SU-DHL-6 (cell line): Measurements from ENCODE around the gene ERBB4.

Experiments used
- H2AFZ ChIP-seq: fragments of 200-600 bp; sonication (generic); 2 replicates; pipeline ENCODE4 v1.6.1; 2014; ENCODE audit warnings: low read depth, mild to moderate bottlenecking, moderate library complexity, mixed read lengths, antibody characterized with exemption, low read length; ENCODE audit not compliant: severe bottlenecking
- H3F3A ChIP-seq: fragments of 200-600 bp; shearing (Covaris generic); 2 replicates; pipeline ENCODE4 v1.6.0; 2016; ENCODE audit warnings: antibody characterized with exemption, mild to moderate bottlenecking; ENCODE audit not compliant: insufficient read depth
- H3K27ac ChIP-seq: fragments of 200-600 bp; sonication (generic); 2 replicates; pipeline ENCODE4 v1.5.1; 2016; ENCODE audit warnings: low read depth, mild to moderate bottlenecking, low read length, moderate library complexity, mixed read lengths
- H3K27me3 ChIP-seq: fragments of 200-600 bp; sonication (generic), shearing (Covaris generic); 2 replicates; pipeline ENCODE4 v1.6.0; 2014; ENCODE audit warnings: mild to moderate bottlenecking, low read length
- H3K36me3 ChIP-seq: fragments of 200-600 bp; sonication (generic); 2 replicates; pipeline ENCODE4 v1.6.1; 2014; ENCODE audit warnings: mild to moderate bottlenecking, low read length, mixed read lengths
- H3K4me2 ChIP-seq: fragments of 300-600, 200-600 bp; shearing (Covaris generic), sonication (generic); 2 replicates; pipeline ENCODE4 v1.6.0; 2014; ENCODE audit warnings: low read length, low read depth, mild to moderate bottlenecking; ENCODE audit not compliant: poor library complexity, severe bottlenecking
- H3K4me3 ChIP-seq: fragments of 200-600 bp; sonication (generic); 2 replicates; pipeline ENCODE4 v1.5.1; 2014; ENCODE audit warnings: antibody characterized with exemption, low read length, mild to moderate bottlenecking, mixed read lengths; ENCODE audit not compliant: insufficient read depth, poor library complexity, severe bottlenecking
- H3K79me2 ChIP-seq: fragments of 200-600 bp; sonication (generic); 2 replicates; pipeline ENCODE4 v1.6.1; 2014; ENCODE audit warnings: mild to moderate bottlenecking, low read length, moderate library complexity; ENCODE audit not compliant: insufficient read depth
- H3K9ac ChIP-seq: fragments of 200-600 bp; sonication (generic); 2 replicates; pipeline ENCODE4 v1.7.0; 2014; ENCODE audit warnings: mild to moderate bottlenecking, low read length
- H3K9me2 ChIP-seq: fragments of 200-600 bp; sonication (generic); replicated peaks from 2 replicates; pipeline ENCODE4 v1.6.1; 2014; ENCODE audit warnings: low read length; ENCODE audit not compliant: insufficient read depth
- H3K9me3 ChIP-seq: fragments of 200-600 bp; sonication (generic); 2 replicates; pipeline ENCODE4 v1.6.1; 2014; ENCODE audit warnings: low read length, mixed read lengths; ENCODE audit not compliant: insufficient read depth
- H4K20me1 ChIP-seq: fragments of 200-600 bp; sonication (generic); 2 replicates; pipeline ENCODE4 v1.6.1; 2014; ENCODE audit warnings: low read depth, mild to moderate bottlenecking, antibody characterized with exemption, low read length, moderate library complexity, mixed read lengths
- EZH2phosphoT487 ChIP-seq: fragments of 200-600 bp; sonication (generic), shearing (Covaris generic); conservative IDR thresholded peaks from 2 replicates; pipeline ENCODE4 v1.6.1; 2018; ENCODE audit warnings: mild to moderate bottlenecking, antibody characterized with exemption, low read length, moderate library complexity, mixed read lengths
- TF ChIP-seq, protein P1 (sequence below): fragments of 200-600 bp; sonication (generic); IDR thresholded peaks from one replicate; pipeline ENCODE4 v1.5.1; 2017; ENCODE audit warnings: antibody characterized with exemption, mild to moderate bottlenecking, low read length, moderate library complexity; ENCODE audit not compliant: insufficient read depth, poor library complexity, severe bottlenecking

ERBB4 gene

DNA sequence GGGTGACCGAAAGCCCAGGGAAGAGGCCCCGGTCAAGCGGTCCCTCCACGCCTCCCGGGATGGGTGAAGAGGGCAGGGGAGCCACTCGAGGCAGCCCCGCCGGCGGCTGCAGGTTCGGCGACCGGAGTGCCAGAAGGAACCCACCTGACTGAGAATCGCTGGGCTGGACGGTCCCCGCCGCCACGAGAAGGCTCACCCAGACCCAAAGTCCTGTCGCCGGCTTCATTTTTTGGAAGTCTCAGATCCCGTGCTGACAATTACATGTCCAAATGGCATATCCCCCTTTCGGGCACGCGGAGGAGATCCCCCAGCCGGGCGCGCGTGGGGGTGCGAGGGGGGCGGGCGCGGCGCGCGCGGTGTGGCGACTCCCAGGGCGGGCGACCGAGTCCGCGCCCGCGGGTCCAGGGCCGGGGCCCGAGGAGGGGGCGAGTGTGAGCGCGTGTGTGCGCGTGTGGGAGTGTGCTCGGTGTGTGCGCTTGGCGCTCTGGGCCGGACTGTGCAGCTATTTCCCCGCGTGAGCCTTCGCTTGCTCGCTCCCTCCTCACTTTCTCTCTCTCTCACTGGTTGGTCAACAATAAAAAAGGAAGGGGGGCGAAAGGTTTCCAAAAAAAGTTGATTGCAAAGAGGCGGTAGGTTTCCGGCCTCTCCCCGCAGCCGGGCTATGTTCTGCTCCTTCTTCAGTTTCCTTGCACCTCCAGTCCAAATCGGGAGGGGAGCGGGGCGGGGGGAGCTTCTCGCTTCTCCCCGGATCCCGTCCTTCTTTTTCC is at the start of gene ERBB4:
Gene ERBB4, minus strand, starts transcription at position 498 of the 767 bp plus-strand sequence. Its CDS starts 272 bp downstream, at position 226.
- no peaks in the 10 kb centered on the region for H3K27me3 ChIP-seq
- H2AFZ ChIP-seq: no peak within 1 kb of the TSS

DNA sequence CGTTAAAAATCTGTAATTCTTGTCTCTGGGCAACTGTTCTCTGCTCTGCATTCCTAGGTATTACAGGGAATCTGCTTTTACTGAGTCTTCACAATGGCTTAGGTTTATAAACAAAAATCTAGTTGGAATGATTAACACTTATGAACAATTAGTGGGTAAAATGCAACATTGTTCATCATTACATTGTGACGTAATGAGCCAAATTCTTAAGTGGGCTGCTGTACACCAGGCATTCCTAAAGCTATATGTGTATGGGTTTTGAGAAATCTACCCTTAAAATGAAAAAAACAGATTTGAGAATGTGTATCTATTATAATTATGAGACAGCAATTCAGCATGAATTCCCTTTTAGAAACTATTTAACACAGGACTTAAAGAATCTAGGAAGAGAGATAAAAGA is 41.5 kb upstream of the ERBB4 start:
- H3K4me3 ChIP-seq: no peak overlapping the region
- no peak overlapping the region for H3K27ac ChIP-seq
- H3K36me3 ChIP-seq: no peaks in the 10 kb centered on the region
- no peak overlapping the region for H3K9ac ChIP-seq
- H3F3A ChIP-seq: no peaks in the 10 kb centered on the region
- TF ChIP-seq, protein P1, sequence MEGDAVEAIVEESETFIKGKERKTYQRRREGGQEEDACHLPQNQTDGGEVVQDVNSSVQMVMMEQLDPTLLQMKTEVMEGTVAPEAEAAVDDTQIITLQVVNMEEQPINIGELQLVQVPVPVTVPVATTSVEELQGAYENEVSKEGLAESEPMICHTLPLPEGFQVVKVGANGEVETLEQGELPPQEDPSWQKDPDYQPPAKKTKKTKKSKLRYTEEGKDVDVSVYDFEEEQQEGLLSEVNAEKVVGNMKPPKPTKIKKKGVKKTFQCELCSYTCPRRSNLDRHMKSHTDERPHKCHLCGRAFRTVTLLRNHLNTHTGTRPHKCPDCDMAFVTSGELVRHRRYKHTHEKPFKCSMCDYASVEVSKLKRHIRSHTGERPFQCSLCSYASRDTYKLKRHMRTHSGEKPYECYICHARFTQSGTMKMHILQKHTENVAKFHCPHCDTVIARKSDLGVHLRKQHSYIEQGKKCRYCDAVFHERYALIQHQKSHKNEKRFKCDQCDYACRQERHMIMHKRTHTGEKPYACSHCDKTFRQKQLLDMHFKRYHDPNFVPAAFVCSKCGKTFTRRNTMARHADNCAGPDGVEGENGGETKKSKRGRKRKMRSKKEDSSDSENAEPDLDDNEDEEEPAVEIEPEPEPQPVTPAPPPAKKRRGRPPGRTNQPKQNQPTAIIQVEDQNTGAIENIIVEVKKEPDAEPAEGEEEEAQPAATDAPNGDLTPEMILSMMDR: no peak
- no peak for TF ChIP-seq EZH2phosphoT487
- no peaks in the 10 kb centered on the region for H3K9me3 ChIP-seq
- no peaks in the 10 kb centered on the region for H3K79me2 ChIP-seq
- no peaks in the 10 kb centered on the region for H4K20me1 ChIP-seq
- no peaks in the 10 kb centered on the region for H3K9me2 ChIP-seq
- no peak overlapping the region for H2AFZ ChIP-seq
- no peaks in the 10 kb centered on the region for H3K27me3 ChIP-seq
- H3K4me2 ChIP-seq: no peak overlapping the region

More for the DNA sequence above, at the start of gene ERBB4:
- Histone ChIP-seq H3K4me3 (no peak within 1 kb of the TSS), H3K9me3 (no peaks in the 10 kb centered on the region), H3K27ac (no peak within 1 kb of the TSS), H3K9ac (no peak within 1 kb of the TSS), H3K4me2 (no peak within 1 kb of the TSS), H3K9me2 (no peaks in the 10 kb centered on the region), H3F3A (no peaks in the 10 kb centered on the region), H4K20me1 (no peaks in the 10 kb centered on the region), H3K36me3 (no peaks in the 10 kb centered on the region), H3K79me2 (no peaks in the 10 kb centered on the region)
- TF ChIP-seq EZH2phosphoT487: no peak
- TF ChIP-seq, protein P1: no peak

DNA sequence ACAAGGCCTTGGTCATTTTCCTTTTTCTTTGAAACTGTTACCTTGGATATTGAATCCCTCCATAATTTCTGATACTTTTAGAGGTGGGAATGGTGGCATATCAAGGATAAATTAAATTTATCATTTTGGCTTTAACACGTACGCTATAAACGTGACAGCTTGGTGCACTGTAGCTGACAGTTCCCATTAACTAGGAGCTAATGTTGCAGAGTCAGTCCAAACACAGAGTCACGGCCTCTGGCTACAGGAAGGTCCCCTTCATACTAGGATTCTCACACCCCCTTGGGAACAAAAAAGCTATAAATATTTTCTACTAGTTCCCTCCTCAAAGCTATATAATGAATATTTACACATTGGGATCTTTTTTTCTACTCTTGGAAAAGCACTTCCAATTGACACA is 17.7 kb upstream of the ERBB4 start:
- Histone ChIP-seq H3K9ac (no peak overlapping the region), H3K4me2 (no peak overlapping the region), H3K9me3 (no peaks in the 10 kb centered on the region), H3K79me2 (no peaks in the 10 kb centered on the region), H2AFZ (no peak overlapping the region), H3K36me3 (no peaks in the 10 kb centered on the region), H3K9me2 (no peaks in the 10 kb centered on the region), H3F3A (no peaks in the 10 kb centered on the region), H3K27me3 (no peaks in the 10 kb centered on the region), H3K4me3 (no peak overlapping the region), H4K20me1 (no peaks in the 10 kb centered on the region), H3K27ac (no peak overlapping the region)
- TF ChIP-seq, protein P1: no peak
- TF ChIP-seq EZH2phosphoT487: no peak
